ENCODE data around the gene MTMR3. TPM values are rescaled to one million over a fixed set of nuclear protein-coding genes. Genes with fewer than 3 reads are reported as not detected.

MTMR3 gene
- total and polyA plus RNA-seq, 2 of the 8 experiments (the other 6 are each of a cell fraction or from before 2014, with no cell fraction given) = 16.9 to 18.5 TPM

DNA sequence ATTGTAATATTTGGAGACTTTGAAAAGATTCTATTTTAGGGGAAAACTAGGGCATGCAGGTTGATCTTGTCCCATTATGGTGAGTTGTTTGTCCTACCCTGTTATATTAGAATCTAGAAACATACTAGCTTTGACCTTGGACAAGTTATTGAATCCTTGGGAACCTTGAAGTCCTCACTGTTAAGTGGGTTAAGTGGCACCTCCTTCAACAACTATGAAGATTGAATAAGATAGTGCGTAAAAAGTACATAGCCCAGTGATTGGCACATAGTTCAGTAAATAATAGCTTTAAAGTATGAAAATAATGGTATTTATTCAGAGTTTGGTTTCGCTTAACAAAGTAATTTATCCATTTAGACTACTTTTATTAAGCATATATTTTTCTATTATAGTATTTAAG, 51.6 kb downstream of the MTMR3 start:
- Histone ChIP-seq H3K4me1 (replicated peaks in 1 of 4; ENCODE audit: control insufficient read depth in 3 of 4, insufficient read depth in 4 of 4, low read length in 3 of 4) (no peaks in the 10 kb centered on the region), H3K4me2 (ENCODE audit: insufficient read depth in 1 of 2, low read depth in 2 of 2, low read length in 2 of 2) (no peak overlapping the region), H3K4ac (replicated peaks; ENCODE audit: insufficient read length, low read depth, low read length) (no peak overlapping the region), H3K56ac (replicated peaks; ENCODE audit: insufficient read length, low read depth, low read length) (no peak overlapping the region), H4K91ac (replicated peaks; ENCODE audit: insufficient read length, low read length) (no peak overlapping the region), H2AK5ac (ENCODE audit: low read depth, low read length) (no peak overlapping the region), H2BK12ac (ENCODE audit: low read depth, low read length) (no peak overlapping the region), H3K4me3 (ENCODE audit: extremely low read depth in 1 of 4, insufficient read depth in 2 of 4, low read depth in 3 of 4, low read length in 4 of 4) (no peak overlapping the region), H4K8ac (ENCODE audit: extremely low read depth, insufficient read depth, low read length) (no peak overlapping the region), H3K14ac (ENCODE audit: insufficient read length) (no peak overlapping the region), H2BK15ac (ENCODE audit: low read length) (no peak overlapping the region), H3K9ac (replicated peaks in 1 of 4; ENCODE audit: extremely low read depth in 1 of 4, low read depth in 3 of 4, low read length in 3 of 4) (no peak overlapping the region), H3K27me3 (replicated peaks in 1 of 4; ENCODE audit: control insufficient read depth in 3 of 4, extremely low read depth in 1 of 4, insufficient read depth in 3 of 4, low read length in 3 of 4) (no peaks in the 10 kb centered on the region), H4K20me1 (replicated peaks in 1 of 2; ENCODE audit: control insufficient read depth in 1 of 2, insufficient read depth in 2 of 2, low read length in 2 of 2) (peaks cover 0 to 2% of the 10 kb centered on the region in 2 experiments), H3K18ac (ENCODE audit: extremely low read depth, low read length) (no peak overlapping the region), H3K79me2 (ENCODE audit: control insufficient read depth in 1 of 2, insufficient read depth in 2 of 2, low read length in 2 of 2) (peaks cover 0 to 63% of the 10 kb centered on the region in 2 experiments; a peak in 2 of 4 replicates), H2BK120ac (replicated peaks; ENCODE audit: low read depth, low read length) (no peak overlapping the region), H2BK5ac (ENCODE audit: low read depth, low read length) (no peak overlapping the region), H3K23me2 (ENCODE audit: low read depth, low read length) (no peaks in the 10 kb centered on the region), H2AFZ (ENCODE audit: low read length) (no peak overlapping the region), H3K9me3 (ENCODE audit: insufficient read depth in 2 of 2, low read depth in 1 of 2, low read length in 1 of 2) (no peaks in the 10 kb centered on the region), H2BK20ac (ENCODE audit: low read length) (no peak overlapping the region), H3K27ac (ENCODE audit: low read depth, low read length) (no peak overlapping the region), H4K5ac (ENCODE audit: insufficient read length, low read depth, low read length) (no peak overlapping the region), H3K36me3 (ENCODE audit: control insufficient read depth in 2 of 4, insufficient read depth in 4 of 4, low read length in 3 of 4) (no peaks in the 10 kb centered on the region), H3K79me1 (ENCODE audit: low read depth, low read length) (no peaks in the 10 kb centered on the region), H3K23ac (ENCODE audit: insufficient read length) (no peak overlapping the region)
- ChIA-PET POLR2A (ENCODE audit: partially characterized antibody) (interaction anchor here (0.6 to 1.1 kb wide), 3 partner anchors 19 to 51 kb away, joined by 3 read pairs; partner anchors contain the start of gene MTMR3), CTCF (ENCODE audit: partially characterized antibody) (interaction anchor here (0.6 to 1.5 kb wide), 5 partner anchors 10 to 30 kb away, joined by 3 to 4 read pairs (median 3); no protein-coding TSS in a partner anchor)
- FAIRE-seq = no peak
- no peak for DNase-seq (ENCODE audit: low read depth in 1 of 2, low spot score in 2 of 2)
- 90% methylated on average over 2 of the region's 2 CpGs; no CpG with 5 or more reads in 1 of the 2 experiments for WGBS, 2 experiments (ENCODE audit: extremely low coverage in 1 of 2, insufficient coverage in 1 of 2, insufficient read length in 1 of 2, insufficient replicate concordance in 2 of 2, low coverage in 1 of 2, low lambda C conversion rate in 2 of 2, missing lambda C conversion rate in 1 of 2)
- TF ChIP-seq GTF2F1 (IDR thresholded peaks at IDR 0.05; ENCODE audit: borderline replicate concordance, low read depth, low read length) (no peak), EP300 (IDR thresholded peaks at IDR 0.05; ENCODE audit: borderline replicate concordance in 1 of 2, low read depth in 2 of 2, low read length in 2 of 2) (no peak), YY1 (IDR thresholded peaks at IDR 0.05; ENCODE audit: low read depth, low read length) (no peak), CTBP2 (IDR thresholded peaks at IDR 0.05; ENCODE audit: borderline replicate concordance, insufficient read depth, insufficient read length, low read length) (no peak), EZH2 (IDR thresholded peaks at IDR 0.05; ENCODE audit: low read depth, low read length, severe bottlenecking) (no peak), KDM4A (IDR thresholded peaks at IDR 0.05; ENCODE audit: low read depth, low read length, severe bottlenecking) (no peak), RXRA (IDR thresholded peaks at IDR 0.05; ENCODE audit: insufficient read depth, low read depth, low read length) (no peak), CREB1 (IDR thresholded peaks at IDR 0.05) (no peak), SP4 (IDR thresholded peaks at IDR 0.05; ENCODE audit: low read length) (no peak), JUN (IDR thresholded peaks at IDR 0.05; ENCODE audit: low read depth, low read length) (no peak), TBP (IDR thresholded peaks at IDR 0.05; ENCODE audit: low read depth, low read length) (no peak)
- TF ChIP-seq, protein P1, sequence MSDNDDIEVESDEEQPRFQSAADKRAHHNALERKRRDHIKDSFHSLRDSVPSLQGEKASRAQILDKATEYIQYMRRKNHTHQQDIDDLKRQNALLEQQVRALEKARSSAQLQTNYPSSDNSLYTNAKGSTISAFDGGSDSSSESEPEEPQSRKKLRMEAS (IDR thresholded peaks at IDR 0.05) = no peak
